Thyroid gland (tissue), 4 donors: Measurements from ENCODE around the gene BCS1L.

Source experiments
- CTCF ChIP-seq, 6 experiments: fragments of 200-600 bp in 3 of 6; fragments of 450-650 bp in 3 of 6; sonication (generic) in 3 of 6; IDR thresholded peaks; one replicate each; pipeline ENCODE4 v1.5.1; 2016 to 2019; ENCODE audit warnings: antibody characterized with exemption in 6 of 6, mild to moderate bottlenecking in 2 of 6, inconsistent platforms in 1 of 6, moderate library complexity in 1 of 6
- POLR2A ChIP-seq, 2 donors: fragments of 450-650 bp; IDR thresholded peaks; one replicate each; pipeline ENCODE4 v1.6.1; 2017; ENCODE audit warnings: antibody characterized with exemption in 2 of 2, mild to moderate bottlenecking in 2 of 2, moderate library complexity in 1 of 2

- no peak for TF ChIP-seq CTCF (IDR thresholded peaks at IDR 0.05)
- TF ChIP-seq POLR2A (IDR thresholded peaks at IDR 0.05): no peak
Measured at GRCh38 chr2:218664653-218665052, 5.2 kb downstream of the BCS1L start.
